GM23338 (cell line): ENCODE results near the gene RAX. TPM values are rescaled to one million over a fixed set of nuclear protein-coding genes. Genes with fewer than 3 reads are reported as not detected.

Experiments used
- ATAC-seq: fragments of 200-7000 bp; cut with Tn5 transposase; 3 replicates; pipeline ENCODE4 v1.9.1; 2020
- DNase-seq: peaks from one replicate; pipeline ENCODE4 v3.0.0-alpha.2; 2015; ENCODE audit warnings: low spot score
- H2AFZ ChIP-seq: fragments of 200-600 bp; sonication (generic); 2 replicates; pipeline ENCODE4 v1.8.0; 2016; ENCODE audit warnings: antibody characterized with exemption, mild to moderate bottlenecking, moderate library complexity
- H3F3A ChIP-seq: fragments of 200-600 bp; sonication (generic); replicated peaks from 2 replicates; pipeline ENCODE4 v1.8.0; 2017; ENCODE audit warnings: antibody characterized with exemption, mixed run types, low read depth
- H3K27ac ChIP-seq: fragments of 200-600 bp; sonication (generic); 2 replicates; pipeline ENCODE4 v1.6.1; 2016; ENCODE audit warnings: low read depth
- H3K27me3 ChIP-seq: fragments of 200-600 bp; sonication (generic); 2 replicates; pipeline ENCODE4 v1.8.0; 2016; ENCODE audit warnings: mild to moderate bottlenecking, mixed run types, moderate library complexity; ENCODE audit not compliant: insufficient read depth
- H3K36me3 ChIP-seq: fragments of 200-600 bp; sonication (generic); 2 replicates; pipeline ENCODE4 v1.8.0; 2016; ENCODE audit warnings: mild to moderate bottlenecking; ENCODE audit not compliant: insufficient read depth
- H3K4me1 ChIP-seq: fragments of 200-600 bp; sonication (generic); 2 replicates; pipeline ENCODE4 v1.8.0; 2016; ENCODE audit warnings: mild to moderate bottlenecking, moderate library complexity; ENCODE audit not compliant: insufficient read depth
- H3K4me2 ChIP-seq: fragments of 200-600 bp; sonication (generic); 2 replicates; pipeline ENCODE4 v1.7.1; 2017; ENCODE audit warnings: mixed run types
- H3K4me3 ChIP-seq: fragments of 200-600 bp; sonication (generic); 2 replicates; pipeline ENCODE4 v1.6.1; 2016; ENCODE audit warnings: mixed run types
- H3K79me2 ChIP-seq: fragments of 200-600 bp; sonication (generic); replicated peaks from 2 replicates; pipeline ENCODE4 v1.8.0; 2017; ENCODE audit warnings: mild to moderate bottlenecking; ENCODE audit not compliant: insufficient read depth
- H3K9me2 ChIP-seq: fragments of 200-600 bp; sonication (generic); 2 replicates; pipeline ENCODE4 v1.8.0; 2017; ENCODE audit not compliant: insufficient read depth
- H4K20me1 ChIP-seq: fragments of 200-600 bp; sonication (generic); replicated peaks from 2 replicates; pipeline ENCODE4 v1.8.0; 2017; ENCODE audit warnings: mild to moderate bottlenecking; ENCODE audit not compliant: insufficient read depth
- H3K27ac Mint-ChIP-seq: 2 replicates; pipeline ENCODE4 v1.8.0; 2020; ENCODE audit warnings: inconsistent platforms, mild to moderate bottlenecking, moderate library complexity, mixed read lengths
- H3K27me3 Mint-ChIP-seq: 3 replicates; pipeline ENCODE4 v1.8.0; 2022; ENCODE audit warnings: low read depth, mild to moderate bottlenecking, moderate library complexity, mixed read lengths, inconsistent platforms; ENCODE audit not compliant: insufficient read depth, poor library complexity
- H3K36me3 Mint-ChIP-seq: 3 replicates; pipeline ENCODE4 v1.8.0; 2021; ENCODE audit warnings: low read depth, mild to moderate bottlenecking, inconsistent platforms, moderate library complexity, mixed read lengths
- H3K4me1 Mint-ChIP-seq: 3 replicates; pipeline ENCODE4 v1.8.0; 2020; ENCODE audit warnings: mild to moderate bottlenecking, inconsistent platforms, mixed read lengths
- H3K4me3 Mint-ChIP-seq: 3 replicates; pipeline ENCODE4 v1.8.0; 2021; ENCODE audit warnings: moderate library complexity, mild to moderate bottlenecking, inconsistent platforms, mixed read lengths
- H3K9me3 Mint-ChIP-seq: 3 replicates; pipeline ENCODE4 v1.8.0; 2020; ENCODE audit warnings: moderate library complexity, mild to moderate bottlenecking, inconsistent platforms, mixed read lengths
- CREB1 ChIP-seq: fragments of 250-450 bp; sonication (Bioruptor Pico); IDR thresholded peaks from 2 replicates; pipeline ENCODE4 v1.5.0; 2020; ENCODE audit warnings: low read depth, mild to moderate bottlenecking, moderate library complexity
- ETS1 ChIP-seq: IDR thresholded peaks from 2 replicates; pipeline ENCODE4 v1.6.1; 2016; ENCODE audit warnings: antibody characterized with exemption
- EZH2 ChIP-seq: fragments of 200-600 bp; sonication (generic); IDR thresholded peaks from one replicate; pipeline ENCODE4 v1.8.0; 2017; ENCODE audit warnings: antibody characterized with exemption, mild to moderate bottlenecking, low read depth; ENCODE audit not compliant: unreplicated experiment
- EZH2phosphoT487 ChIP-seq: fragments of 200-600 bp; sonication (generic); IDR thresholded peaks from one replicate; pipeline ENCODE4 v1.8.1; 2018; ENCODE audit warnings: antibody characterized with exemption; ENCODE audit not compliant: unreplicated experiment
- JUNB ChIP-seq: IDR thresholded peaks from one replicate; pipeline ENCODE4 v1.6.1; 2016; ENCODE audit warnings: antibody characterized with exemption; ENCODE audit not compliant: unreplicated experiment
- NANOG ChIP-seq: IDR thresholded peaks from 2 replicates; pipeline ENCODE4 v1.6.1; 2016; ENCODE audit warnings: antibody characterized with exemption, borderline replicate concordance
- POLR2AphosphoS5 ChIP-seq: IDR thresholded peaks from 2 replicates; pipeline ENCODE4 v1.6.1; 2016; ENCODE audit warnings: antibody characterized with exemption, low read depth
- ZNF114 ChIP-seq: fragments of 250-450 bp; sonication (Bioruptor Pico); IDR thresholded peaks from 2 replicates; pipeline ENCODE4 v1.5.0; 2020; ENCODE audit warnings: mild to moderate bottlenecking, moderate library complexity
- ZNF331 ChIP-seq: fragments of 250-450 bp; sonication (Bioruptor Pico); IDR thresholded peaks from 2 replicates; pipeline ENCODE4 v1.5.0; 2020; ENCODE audit warnings: low read depth, mild to moderate bottlenecking, moderate library complexity
- polyA plus RNA-seq: library from polyadenylated mRNA; unstranded; fragments of >200 nt; fragmentation: Nextera tagmentation; extraction: Ambion mirVana; gene quantifications from 2 replicates; pipeline ENCODE4 v1.2.1, GENCODE V29; 2016
- total RNA-seq: library from RNA; depleted of rRNA; stranded (reverse); fragments of >200 nt; shearing (Covaris generic); gene quantifications from 2 replicates; pipeline ENCODE4 v1.2.3, GENCODE V29; 2014
- TF ChIP-seq, protein P1 (sequence below), 2 experiments: fragments of 200-600 bp in 1 of 2; sonication (generic) in 1 of 2; conservative IDR thresholded peaks; 2 replicates each; pipeline versions ENCODE4 v1.5.1 to v1.6.1; 2016 to 2017; ENCODE audit warnings: antibody characterized with exemption in 2 of 2, low read depth in 2 of 2, mild to moderate bottlenecking in 2 of 2, moderate library complexity in 1 of 2
- TF ChIP-seq, protein P2 (sequence below): IDR thresholded peaks from one replicate; pipeline ENCODE4 v1.6.1; 2018; ENCODE audit warnings: antibody characterized with exemption; ENCODE audit not compliant: unreplicated experiment

Gene RAX
- total and polyA plus RNA-seq, 2 experiments from 2014 or later: 0.03 to 0.16 TPM

DNA sequence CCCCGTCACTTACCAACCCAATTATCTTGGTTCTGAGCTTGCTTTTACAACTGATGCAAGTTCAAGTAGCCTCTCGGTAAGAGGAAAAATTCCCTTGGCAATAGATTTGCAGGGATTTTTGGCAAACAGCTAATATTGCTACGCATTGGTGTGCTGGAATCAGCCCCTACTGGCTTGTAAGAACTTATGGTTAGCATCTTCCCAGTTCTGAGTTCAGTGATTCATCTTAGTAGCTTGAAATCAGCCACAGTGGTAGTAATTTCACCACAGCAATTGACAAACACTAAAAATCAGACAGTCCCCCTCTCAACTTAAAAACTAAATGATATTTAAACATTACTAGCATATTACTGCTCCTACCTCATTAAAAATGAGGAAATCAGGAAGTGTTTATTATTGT lies 5.9 kb upstream of the RAX start:
- peaks cover 22% of the 10 kb centered on the region for H3K4me1 Mint-ChIP-seq
- peaks cover 34% of the 10 kb centered on the region for H3K27me3 Mint-ChIP-seq
- H3K36me3 Mint-ChIP-seq: no peaks in the 10 kb centered on the region
- H3K4me3 Mint-ChIP-seq: no peak overlapping the region
- Histone ChIP-seq H3K4me2 (no peak overlapping the region), H3K36me3 (no peaks in the 10 kb centered on the region), H3K4me1 (peaks cover 23% of the 10 kb centered on the region), H4K20me1 (peaks cover 11% of the 10 kb centered on the region; the same call in 1 of the 2 replicates), H3K9me2 (no peaks in the 10 kb centered on the region), H3K4me3 (no peak overlapping the region), H2AFZ (no peak overlapping the region), H3F3A (no peaks in the 10 kb centered on the region), H3K27me3 (peaks cover 75% of the 10 kb centered on the region), H3K27ac (no peak overlapping the region), H3K79me2 (no peaks in the 10 kb centered on the region)
- no peak overlapping the region for H3K27ac Mint-ChIP-seq
- DNase-seq (no peak), ATAC-seq (no peak)
- TF ChIP-seq ZNF331 (CRISPR knock-in tag) (no peak), POLR2AphosphoS5 (no peak), JUNB (no peak), CREB1 (no peak), ETS1 (no peak)
- TF ChIP-seq, protein P1, sequence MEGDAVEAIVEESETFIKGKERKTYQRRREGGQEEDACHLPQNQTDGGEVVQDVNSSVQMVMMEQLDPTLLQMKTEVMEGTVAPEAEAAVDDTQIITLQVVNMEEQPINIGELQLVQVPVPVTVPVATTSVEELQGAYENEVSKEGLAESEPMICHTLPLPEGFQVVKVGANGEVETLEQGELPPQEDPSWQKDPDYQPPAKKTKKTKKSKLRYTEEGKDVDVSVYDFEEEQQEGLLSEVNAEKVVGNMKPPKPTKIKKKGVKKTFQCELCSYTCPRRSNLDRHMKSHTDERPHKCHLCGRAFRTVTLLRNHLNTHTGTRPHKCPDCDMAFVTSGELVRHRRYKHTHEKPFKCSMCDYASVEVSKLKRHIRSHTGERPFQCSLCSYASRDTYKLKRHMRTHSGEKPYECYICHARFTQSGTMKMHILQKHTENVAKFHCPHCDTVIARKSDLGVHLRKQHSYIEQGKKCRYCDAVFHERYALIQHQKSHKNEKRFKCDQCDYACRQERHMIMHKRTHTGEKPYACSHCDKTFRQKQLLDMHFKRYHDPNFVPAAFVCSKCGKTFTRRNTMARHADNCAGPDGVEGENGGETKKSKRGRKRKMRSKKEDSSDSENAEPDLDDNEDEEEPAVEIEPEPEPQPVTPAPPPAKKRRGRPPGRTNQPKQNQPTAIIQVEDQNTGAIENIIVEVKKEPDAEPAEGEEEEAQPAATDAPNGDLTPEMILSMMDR (conservative IDR thresholded peaks at IDR 0.05; ENCODE audit: low read depth in 2 of 2): no peak
- H3K9me3 Mint-ChIP-seq: no peaks in the 10 kb centered on the region

DNA sequence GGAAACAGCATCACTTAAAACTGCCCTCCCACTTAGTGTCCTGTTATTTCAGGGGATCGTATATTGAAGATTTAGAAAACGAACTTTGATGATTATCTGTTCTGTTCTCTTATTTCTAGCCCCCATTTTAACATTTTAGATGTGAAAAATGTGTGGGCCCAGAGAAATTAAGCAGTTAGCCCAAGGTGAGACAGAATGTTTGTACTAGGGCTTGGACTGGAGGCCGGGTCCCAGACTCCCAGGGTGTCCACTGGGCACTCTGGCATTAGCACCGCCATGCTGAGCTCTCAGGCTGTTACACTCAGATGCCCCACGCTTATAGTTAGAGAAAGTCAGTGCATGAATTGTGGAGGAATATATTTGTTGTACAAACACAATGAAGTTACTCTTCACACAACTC lies 5.5 kb upstream of the RAX start:
- Histone ChIP-seq H3K27me3 (peaks cover 79% of the 10 kb centered on the region), H3K9me2 (no peaks in the 10 kb centered on the region), H3K36me3 (no peaks in the 10 kb centered on the region), H3F3A (no peaks in the 10 kb centered on the region), H3K4me2 (no peak overlapping the region), H3K4me1 (peaks cover 24% of the 10 kb centered on the region), H3K27ac (no peak overlapping the region), H4K20me1 (peaks cover 11% of the 10 kb centered on the region; the same call in 1 of the 2 replicates), H3K79me2 (no peaks in the 10 kb centered on the region), H2AFZ (no peak overlapping the region), H3K4me3 (no peak overlapping the region)
- Mint-ChIP-seq H3K27ac (no peak overlapping the region), H3K4me3 (no peak overlapping the region), H3K9me3 (no peaks in the 10 kb centered on the region), H3K4me1 (peaks cover 23% of the 10 kb centered on the region), H3K27me3 (peaks cover 38% of the 10 kb centered on the region), H3K36me3 (no peaks in the 10 kb centered on the region)
- no peak for DNase-seq
- no peak for ATAC-seq
- TF ChIP-seq NANOG (no peak), EZH2 (no peak), ZNF114 (no peak), EZH2phosphoT487 (no peak), JUNB (no peak), POLR2AphosphoS5 (no peak), ZNF331 (CRISPR knock-in tag) (no peak)
- TF ChIP-seq, protein P2, sequence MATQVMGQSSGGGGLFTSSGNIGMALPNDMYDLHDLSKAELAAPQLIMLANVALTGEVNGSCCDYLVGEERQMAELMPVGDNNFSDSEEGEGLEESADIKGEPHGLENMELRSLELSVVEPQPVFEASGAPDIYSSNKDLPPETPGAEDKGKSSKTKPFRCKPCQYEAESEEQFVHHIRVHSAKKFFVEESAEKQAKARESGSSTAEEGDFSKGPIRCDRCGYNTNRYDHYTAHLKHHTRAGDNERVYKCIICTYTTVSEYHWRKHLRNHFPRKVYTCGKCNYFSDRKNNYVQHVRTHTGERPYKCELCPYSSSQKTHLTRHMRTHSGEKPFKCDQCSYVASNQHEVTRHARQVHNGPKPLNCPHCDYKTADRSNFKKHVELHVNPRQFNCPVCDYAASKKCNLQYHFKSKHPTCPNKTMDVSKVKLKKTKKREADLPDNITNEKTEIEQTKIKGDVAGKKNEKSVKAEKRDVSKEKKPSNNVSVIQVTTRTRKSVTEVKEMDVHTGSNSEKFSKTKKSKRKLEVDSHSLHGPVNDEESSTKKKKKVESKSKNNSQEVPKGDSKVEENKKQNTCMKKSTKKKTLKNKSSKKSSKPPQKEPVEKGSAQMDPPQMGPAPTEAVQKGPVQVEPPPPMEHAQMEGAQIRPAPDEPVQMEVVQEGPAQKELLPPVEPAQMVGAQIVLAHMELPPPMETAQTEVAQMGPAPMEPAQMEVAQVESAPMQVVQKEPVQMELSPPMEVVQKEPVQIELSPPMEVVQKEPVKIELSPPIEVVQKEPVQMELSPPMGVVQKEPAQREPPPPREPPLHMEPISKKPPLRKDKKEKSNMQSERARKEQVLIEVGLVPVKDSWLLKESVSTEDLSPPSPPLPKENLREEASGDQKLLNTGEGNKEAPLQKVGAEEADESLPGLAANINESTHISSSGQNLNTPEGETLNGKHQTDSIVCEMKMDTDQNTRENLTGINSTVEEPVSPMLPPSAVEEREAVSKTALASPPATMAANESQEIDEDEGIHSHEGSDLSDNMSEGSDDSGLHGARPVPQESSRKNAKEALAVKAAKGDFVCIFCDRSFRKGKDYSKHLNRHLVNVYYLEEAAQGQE: no peak
- TF ChIP-seq, protein P1 (conservative IDR thresholded peaks at IDR 0.05; ENCODE audit: low read depth in 2 of 2): no peak
